Activated CD4-positive, alpha-beta T cell treated with anti-CD3 and anti-CD28 coated beads for 48 hours (primary cell): ENCODE measurements around the gene FABP7.

ENCODE experiments used
- DNase-seq: peaks from one replicate; pipeline ENCODE4 v3.0.0-alpha.2; 2020

Gene FABP7

DNA sequence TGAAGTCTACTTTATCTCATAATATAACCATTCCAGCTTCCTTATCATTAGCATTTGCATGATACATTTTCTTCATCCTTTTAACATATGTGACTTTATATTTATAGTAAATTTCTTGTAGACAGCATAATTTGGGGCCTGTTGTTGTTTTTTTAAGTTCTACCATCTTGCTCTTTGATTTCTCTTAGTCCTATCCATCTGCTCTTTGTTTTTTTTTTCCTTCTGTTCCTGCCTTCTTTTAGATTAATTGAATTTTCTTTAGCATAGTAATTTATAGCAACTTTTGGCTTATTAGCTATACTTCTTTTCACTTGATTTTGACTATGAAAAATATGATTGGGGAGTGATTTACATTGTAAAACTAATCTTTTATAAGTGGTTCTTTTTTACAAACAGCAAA is 19.2 kb upstream of the FABP7 start:
- DNase-seq = no peak

DNA sequence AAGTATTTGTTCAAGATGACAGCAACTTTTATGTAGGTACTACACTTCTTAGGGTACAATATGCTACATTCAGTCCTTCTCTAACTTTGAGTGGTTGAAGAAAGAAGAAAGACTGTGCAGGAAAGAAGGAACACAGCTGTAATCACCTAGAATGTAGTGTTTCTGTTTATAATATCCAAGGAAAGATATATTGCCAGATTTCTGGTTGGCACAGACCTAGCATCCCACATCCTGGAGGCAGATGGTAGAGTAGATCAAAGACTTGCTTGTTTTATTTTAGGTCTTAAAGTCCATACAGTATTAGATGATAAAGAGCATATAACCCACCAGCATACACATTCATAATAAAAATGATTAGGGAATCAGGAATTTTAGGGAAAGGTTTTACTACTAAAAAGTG is 13.3 kb upstream of the FABP7 start:
- no peak for DNase-seq

DNA sequence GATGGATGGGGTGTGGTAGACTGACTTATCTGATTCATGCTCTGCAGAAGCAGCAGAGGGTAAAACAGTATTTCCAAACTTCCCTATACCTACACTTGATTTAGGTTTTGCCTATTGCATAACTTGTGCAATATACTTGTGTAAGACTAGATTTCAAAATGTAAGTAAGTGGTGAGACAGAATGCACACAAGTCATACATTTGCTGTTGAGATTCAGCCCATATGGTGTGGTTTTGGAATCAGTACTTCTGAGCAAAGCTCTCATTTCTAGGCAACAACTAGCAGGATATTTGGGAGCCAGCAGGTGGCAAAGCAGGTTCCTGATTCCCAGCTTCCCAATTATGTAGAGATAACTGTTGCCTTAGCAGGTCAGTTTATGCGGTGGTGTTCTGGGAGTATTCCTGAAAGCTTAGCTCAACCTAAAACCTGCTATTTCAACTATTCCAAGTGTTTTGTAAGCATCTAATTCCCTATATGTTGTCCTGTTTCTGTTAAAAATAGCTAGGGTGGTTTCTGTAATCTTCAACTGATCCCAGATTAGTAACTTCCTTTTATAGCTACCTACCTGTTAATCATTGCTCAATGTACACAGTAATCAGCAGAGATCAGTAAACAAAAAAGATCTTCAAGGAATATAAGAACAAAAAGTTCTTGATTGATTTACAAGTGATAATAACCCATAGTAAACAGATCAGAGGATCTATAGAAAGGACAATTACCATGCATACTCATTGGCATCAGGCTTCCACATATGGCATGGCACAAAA is 8.5 kb upstream of the FABP7 start:
- DNase-seq = no peak

DNA sequence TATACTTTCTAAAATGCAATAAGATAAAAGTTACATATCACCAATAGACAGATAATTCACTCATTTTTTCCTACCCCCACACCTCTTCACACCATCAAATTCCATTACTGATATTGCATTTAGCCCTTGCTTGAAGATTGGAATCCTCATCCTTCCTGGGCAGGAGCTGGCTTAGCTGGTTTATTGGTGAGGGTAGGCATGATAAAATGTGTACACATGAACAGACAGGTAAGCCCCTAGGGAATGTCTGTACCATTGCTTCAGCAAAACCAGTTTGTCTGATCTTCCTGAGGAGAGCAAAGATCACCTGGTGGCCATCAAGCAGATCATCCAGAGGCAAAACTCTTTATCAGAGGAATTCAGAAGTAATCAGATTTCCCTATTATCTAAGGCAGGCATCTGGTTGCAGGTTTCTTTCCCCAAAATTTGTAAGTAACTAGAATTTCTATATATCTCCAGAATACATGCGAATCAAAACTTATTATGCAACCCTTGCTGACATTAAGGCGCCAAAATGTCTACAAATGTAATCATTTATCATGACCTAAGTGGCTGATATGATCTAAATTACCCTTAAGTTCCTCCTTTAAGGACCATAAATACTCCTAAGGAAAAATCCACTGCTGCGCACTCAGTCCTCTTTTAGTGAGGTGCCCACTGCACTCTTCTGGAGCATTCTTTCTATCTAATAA is 6.6 kb upstream of the FABP7 start:
- no peak for DNase-seq

DNA sequence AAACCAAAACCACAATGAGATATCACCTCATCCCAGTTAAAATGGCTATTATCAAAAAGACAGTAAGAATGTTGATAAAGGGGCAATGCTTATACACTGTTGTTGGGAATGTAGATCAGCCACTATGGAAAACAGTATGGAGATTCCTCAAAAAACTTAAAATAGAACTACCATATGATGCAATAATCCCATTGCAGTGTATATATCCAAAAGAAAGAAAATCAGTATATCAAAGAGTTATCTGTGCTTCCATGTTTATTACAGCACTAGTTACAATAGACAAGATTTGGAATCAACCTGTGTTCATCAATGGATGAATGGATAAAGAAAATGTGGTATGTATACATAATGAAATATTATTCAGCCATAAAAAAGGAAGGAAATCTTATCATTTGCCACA is 3.5 kb upstream of the FABP7 start:
- DNase-seq = no peak

DNA sequence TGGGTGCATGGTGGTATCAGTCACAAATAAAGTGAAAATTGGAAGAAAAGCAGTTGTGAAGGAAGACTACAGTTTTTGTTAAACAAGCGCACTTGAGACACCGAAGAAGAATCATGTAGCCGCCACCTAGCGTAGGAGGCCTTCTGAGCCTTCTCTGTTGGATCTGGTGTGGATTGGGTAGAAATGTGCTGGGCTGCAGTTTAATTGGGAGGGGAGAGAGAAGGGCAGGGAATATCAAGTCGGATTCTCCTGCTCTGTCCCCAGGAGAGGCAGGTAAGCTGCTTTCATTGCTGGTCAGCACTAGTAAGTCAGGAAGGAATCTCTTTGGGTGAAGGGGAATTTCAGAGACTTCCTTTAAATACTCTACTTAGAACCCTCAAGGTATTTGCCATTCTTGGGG is 1.2 kb upstream of the FABP7 start:
- no peak for DNase-seq

DNA sequence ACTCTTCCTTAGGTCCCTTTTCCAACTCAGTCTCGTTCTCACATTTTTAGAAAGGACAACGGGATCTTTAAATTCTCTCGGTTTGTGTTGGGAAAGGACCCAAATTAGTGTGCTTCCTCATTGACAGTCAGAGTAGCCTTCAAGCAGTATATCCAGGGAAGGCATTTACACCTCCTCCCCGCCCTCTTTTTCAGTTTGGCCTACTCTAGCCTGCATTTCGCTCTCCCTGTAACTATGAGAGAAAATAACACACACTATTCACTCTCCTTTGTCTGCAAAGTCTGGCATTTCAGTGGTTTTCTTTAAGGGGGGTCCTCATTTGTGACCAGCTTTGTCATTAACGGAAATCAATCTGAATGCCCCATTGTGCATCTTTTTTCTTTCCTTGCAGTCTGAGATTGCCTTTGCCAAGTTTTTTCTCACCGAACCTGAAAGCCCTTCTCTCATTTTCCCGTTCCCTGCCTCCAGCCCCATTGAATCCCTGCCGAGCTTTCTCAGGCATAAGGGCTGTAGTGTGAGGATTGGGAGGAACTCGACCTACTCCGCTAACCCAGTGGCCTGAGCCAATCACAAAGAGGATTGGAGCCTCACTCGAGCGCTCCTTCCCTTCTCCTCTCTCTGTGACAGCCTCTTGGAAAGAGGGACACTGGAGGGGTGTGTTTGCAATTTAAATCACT is 393 bp upstream of the FABP7 start:
- no peak for DNase-seq

DNA sequence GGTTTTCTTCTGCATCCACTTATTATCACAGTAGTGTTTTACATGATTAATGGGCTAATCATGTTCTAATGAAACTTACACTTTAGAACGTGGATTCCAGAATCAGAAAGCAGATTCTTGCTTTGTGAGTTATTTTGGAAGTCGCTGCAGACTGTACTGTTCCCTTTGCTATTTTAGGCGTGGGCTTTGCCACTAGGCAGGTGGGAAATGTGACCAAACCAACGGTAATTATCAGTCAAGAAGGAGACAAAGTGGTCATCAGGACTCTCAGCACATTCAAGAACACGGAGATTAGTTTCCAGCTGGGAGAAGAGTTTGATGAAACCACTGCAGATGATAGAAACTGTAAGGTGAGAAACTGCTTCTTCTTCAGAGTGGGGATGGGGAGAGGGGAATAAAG is 598 bp downstream of the FABP7 start:
- DNase-seq = no peak

DNA sequence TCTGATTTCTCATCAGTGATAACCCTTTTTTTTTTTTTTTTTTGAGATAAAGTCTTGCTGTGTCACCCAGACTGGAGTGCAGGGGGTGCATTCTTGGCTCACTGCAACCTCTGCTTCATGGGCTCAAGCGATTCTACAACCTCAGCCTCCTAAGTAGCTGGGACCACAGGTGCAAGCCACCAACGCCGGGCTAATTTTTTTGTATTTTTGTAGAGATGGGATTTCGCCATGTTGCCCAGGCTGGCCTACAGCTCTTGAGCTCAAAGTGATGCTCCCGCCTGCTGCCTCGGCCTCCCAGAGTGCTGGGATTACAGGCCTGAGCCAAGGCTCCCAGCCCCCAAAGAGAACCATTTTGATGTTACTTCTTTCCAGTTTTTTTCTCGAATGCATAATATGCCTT is 2.2 kb downstream of the FABP7 start:
- no peak for DNase-seq

DNA sequence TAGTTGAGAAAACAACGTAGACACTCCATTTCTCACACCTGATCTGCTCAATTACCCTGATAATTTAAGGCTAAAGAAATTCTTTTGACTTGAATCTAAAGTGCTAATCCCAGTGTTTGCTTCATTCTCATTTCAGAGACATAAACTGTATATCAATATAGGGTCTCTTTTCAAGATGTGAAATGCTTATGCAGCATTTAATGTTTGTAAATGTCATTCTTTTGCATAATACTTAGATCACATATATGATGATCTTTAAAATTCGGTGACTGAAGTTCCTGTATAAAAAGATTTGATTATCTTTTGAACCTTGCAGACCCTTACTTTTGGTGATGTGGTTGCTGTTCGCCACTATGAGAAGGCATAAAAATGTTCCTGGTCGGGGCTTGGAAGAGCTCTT is 3.9 kb downstream of the FABP7 start:
- no peak for DNase-seq

DNA sequence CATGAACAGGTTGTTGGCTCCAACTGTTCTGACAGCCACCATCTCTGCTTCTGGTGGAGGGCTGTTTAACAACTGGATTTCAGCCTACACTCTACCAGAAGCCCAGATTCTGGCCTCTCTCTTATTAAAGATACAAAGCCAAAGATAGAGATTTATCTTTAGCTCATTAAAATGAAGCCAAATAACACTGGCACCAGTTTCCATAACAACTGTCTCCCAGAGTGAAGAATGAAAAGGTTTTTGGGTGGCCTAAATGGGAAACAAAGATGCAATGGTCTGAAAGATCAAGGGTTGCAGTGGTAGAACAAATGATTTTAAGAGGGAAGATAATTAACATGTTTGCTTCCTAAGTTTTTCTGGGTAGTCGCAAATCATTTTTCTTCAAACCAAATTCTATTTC is 6.4 kb downstream of the FABP7 start:
- no peak for DNase-seq

DNA sequence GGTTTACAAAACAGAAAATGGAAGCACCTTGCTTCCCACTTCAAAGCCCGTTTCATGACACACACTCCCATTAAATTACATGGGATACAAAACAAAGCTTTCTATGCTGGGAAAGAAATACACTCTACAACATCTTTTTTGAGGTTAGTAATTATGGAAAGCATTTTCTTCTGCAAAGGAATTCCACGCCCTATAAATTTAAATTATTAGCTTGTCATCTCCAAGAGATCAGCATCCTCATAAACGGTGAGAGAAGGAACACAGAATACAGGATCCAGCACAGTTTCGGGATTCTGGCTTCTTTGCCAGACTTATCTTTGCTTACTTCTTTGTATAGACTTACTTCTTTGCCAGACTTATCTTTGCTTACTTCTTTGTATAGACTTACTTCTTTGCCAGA is 8.2 kb downstream of the FABP7 start:
- DNase-seq = no peak

DNA sequence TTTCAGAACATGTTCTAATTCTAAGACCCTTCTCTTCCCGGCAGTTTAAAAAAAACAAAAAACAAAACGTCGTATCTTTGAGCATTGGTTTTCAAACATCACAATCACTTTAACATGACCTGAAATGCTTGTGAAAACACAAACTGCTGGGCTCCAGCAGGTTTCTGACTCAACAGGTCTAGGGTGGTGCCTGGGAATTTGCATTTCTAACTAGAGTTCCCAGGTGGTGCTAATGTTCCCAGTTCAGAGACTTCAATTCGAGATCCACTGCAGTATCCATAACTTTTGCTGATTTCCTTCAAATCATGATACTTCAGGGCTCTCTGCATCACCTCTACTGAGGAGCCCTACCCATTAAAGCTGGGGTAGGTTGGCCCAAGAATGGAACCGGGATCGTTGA is 8.7 kb downstream of the FABP7 start:
- no peak for DNase-seq

DNA sequence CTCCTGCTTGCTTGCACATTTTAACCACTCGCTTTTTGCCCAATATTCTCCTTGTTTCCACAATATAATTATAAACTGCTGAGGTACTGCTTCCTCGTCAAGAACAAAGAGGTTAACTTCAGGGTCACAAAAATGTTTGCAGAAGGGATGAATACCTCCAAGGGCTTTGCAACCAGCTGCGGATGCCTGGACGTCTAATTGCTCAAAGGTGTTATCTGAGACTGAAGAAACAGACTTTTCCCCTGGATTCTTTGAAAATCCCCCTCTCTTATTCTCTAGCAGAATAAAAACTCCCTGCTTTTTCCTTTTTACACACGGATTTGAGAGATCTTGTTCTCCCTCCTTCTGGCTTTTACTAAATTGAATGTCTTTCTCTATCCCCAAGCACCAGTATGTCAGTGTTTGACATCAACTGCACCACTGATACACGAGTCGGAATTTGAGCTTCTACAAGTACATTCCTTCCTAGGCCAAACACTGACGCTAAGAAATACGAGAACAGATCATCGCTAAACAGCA is 9.2 kb downstream of the FABP7 start:
- no peak for DNase-seq

DNA sequence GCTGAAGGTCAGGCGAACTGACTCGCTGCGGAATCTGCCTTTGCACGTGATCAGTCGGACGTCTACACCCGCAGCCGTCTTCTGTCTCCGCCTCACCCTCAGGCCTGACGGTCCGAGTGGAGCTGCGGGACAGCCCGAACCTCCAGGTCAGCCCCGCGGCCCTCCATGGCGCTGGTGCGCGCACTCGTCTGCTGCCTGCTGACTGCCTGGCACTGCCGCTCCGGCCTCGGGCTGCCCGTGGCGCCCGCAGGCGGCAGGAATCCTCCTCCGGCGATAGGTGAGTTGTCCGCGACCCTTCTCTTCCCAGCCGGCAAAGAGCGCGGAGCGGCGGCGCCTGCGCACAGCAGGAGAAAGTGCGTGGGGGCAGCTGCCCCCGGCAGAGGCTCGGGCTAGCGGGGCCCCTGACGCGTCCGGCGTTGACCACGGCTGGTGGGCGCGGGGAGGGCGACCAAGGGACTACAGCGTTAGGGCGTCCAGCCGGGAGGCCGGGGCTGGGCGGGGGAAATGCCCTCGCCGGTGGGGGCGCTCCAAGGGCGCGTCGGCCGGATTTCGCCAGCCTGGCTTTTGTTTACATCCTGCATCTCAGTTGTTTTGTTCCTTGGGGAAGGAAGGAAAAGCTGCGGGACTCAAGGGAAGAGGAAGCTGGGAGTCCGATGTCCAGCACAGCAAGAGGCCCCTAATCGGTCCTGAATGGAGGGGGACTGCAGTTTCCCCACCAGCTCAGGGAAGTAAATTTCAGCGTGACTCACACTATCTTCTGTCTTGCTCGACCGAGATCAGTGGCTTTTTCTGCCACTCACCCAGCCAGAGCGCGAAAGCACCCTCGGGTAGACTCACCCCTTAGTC is 9.9 kb downstream of the FABP7 start, which contains the start of gene SMPDL3A:
TSS of gene SMPDL3A (plus strand) at position 77 of the 846 bp plus-strand sequence. CDS start at position 166, 89 bp downstream.
- DNase-seq = peak; percentile 41

DNA sequence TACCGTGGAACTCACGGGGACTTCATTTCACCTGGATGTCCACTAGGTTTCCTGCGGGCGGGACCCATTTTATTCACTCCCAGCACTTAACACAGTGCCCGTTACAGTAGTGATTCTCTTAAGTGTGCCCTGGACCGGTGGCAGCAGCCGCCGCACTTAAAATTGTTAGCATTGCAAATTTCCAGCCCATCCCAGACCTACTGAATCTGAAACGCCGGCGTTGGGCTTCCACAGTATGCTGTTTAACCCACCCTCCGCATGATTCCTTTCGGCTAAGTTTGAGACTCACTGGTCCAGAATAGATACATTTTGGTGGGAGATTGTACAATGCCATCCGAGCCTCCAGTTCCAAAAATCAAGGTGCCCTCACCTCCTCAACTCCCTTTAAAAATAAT is 10.5 kb downstream of the FABP7 start:
- DNase-seq = no peak

DNA sequence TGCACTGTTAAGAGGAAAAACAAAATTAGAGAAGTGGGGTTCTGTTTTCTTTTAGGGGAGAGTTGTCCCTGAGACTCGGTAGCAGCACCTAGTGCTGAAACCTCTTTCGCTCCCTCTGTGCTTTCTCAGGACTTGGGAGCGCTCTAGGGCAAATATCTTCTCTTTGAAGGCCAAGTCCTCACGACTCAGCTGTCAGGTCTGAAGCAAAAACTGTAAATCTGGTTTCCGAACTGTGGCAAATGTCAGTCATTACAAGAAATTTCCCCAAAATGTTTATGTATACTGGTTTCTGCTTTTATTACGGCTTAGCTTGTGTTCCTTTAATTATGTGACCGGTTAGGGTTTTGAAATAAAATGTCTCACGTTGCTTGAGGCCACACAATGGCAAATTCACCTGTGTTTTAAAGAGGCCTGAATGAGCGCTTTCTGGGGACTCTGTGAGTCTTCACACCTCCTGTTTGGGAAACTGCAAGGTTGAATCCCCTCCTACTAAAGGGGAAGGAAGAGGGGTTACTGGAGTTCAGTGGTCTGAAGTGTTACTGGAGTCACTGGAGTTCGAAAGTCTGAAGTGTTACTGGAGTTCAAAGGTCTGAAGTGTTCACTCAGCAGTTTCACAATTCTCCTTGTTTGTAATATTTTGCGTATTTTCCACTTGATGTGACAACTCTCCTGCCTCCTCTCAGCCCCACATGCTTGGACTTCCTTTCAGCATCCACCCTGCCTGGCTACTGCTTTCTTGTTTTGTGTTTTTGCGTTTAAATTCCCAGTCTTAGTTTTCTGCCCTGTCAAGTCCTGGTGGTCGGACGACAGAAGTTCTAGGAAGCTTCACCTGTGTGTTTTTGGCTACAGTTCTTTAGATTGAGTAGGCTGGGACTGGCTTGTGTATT is 11.2 kb downstream of the FABP7 start:
- no peak for DNase-seq

DNA sequence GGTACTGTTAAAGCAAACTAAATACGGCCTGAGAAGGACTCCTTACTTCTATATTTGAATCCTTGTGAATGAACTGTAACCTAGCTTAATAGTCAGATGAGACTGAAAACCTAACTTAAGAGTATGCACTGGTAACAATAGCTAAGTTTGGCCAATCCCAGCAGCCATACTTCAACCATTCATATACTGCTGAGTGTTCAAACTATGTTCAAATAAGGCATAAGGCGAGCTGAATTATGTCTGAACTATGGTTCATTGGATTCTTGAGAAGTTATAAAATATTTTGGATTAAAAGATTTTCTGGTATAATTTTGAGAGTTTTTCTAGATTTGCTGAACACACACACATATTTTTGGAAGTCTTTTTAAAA is 11.8 kb downstream of the FABP7 start:
- DNase-seq = no peak

DNA sequence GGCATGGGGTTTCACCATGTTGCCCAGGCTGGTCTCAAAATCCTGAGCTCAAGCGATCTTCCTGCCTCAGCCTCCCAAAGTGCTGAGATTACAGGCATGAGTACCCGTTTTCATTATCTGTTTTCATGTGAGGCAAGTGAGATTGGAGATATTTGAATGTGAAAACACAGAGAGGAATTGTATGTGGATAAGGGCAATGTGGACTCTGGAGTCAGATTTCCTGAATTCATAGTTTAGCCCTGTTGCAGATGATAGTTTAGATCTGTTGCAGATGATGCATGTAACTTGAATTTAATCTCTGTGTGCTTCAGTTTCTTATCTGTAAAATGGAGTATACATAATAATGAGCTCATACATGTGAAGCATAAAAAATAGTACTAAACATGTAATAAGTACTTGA is 13.2 kb downstream of the FABP7 start:
- DNase-seq = no peak

DNA sequence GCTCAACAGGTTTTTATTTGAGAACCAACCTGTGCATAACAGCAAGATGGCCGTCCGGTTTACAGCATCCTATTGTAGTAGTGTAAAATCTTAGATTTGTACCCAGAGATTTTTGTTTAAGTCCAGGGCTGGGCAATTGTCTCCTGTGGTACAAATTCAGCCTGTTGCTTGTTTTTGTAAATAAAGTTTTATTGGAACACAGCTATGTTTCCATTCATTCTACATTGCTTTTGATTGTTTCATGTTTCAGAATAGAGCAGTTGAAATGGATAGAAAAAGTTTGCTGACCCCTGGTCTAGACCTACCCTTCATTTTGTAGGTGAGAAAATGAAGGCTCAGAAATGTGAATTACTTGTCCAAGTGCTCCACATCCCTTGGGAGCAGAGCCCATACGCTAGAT is 18.0 kb downstream of the FABP7 start:
- no peak for DNase-seq

DNA sequence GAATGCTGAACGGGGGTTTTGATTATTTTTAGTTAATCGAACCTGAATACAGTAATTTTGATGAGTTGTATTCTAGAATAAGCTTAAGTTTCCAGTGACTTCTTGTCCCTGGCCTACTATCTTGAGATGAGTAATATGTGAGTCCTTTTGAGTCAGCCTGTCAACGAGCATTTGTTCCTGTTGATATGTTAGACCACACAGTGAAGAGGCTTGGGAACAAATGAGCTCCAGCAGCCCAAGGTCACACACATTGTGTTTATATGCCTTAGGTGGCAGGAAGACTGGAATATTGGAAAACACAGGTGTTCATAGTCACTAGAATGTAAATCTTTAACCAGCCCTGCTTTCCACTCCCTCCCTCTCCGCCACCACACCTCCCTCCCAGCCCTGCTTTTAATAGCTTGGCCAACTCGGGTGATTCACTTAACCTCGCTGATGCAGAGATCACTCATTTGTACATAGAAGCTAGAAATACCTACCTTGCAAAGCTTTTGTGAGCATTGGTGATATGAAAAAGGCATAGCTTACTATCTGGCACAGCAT is 18.7 kb downstream of the FABP7 start:
- DNase-seq = peak; percentile 27
